Femur (tissue), 1 donor: ENCODE results near the gene FEN1.

Experiments used
- DNase-seq: peaks from one replicate; pipeline ENCODE4 v3.0.0-alpha.2; 2017

The FEN1 gene

DNA sequence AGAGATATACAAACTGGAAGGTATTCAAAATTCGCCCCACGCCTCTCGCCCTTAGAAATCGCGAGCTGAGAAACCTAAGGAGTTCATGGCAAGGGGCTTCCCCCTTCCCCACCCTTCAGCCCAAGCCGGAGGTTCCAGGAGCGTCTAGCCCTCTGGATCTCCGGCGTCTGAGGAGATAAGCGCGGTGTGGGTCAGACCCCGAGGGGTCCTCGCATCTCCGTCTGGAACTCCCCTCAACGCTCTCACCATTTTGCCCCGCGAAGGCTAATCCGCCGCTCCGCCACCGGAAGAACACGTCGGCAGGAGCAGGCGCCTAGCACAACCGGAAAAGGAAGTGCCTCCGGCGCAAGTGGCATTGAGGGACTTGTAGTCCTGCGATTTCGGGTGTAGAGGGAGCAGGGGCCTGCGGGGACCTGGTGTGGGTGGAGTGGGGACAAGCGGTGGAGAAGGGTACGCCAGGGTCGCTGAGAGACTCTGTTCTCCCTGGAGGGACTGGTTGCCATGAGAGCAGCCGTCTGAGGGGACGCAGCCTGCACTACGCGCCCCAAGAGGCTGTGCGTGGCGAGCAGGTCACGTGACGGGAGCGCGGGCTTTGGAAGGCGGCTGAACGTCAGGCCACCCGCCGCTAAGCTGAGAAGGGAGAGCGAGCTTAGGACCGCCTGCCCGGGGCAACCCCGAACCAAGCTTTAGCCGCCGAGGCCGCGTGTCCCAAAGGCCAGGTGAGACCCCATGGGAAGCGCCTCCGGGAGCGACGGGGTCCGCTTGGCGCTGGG lies at the start of gene FEN1, which contains the start of gene TMEM258:
Gene FEN1 (plus strand): TSS at position 602 of the 773 bp plus-strand sequence. CDS start 2,451 bp downstream, outside the sequence.
Gene TMEM258 (minus strand): TSS at position 290 of the 773 bp plus-strand sequence. CDS start 41 bp downstream, at position 249.
- DNase-seq = peak; percentile 95

GRCh38 chr11:61743486-61744095 lies 49.1 kb upstream of the FEN1 start:
- DNase-seq = no peak

GRCh38 chr11:61744181-61744580 lies 48.5 kb upstream of the FEN1 start:
- no peak for DNase-seq

GRCh38 chr11:61744609-61745156 lies 48.0 kb upstream of the FEN1 start:
- no peak for DNase-seq

DNA sequence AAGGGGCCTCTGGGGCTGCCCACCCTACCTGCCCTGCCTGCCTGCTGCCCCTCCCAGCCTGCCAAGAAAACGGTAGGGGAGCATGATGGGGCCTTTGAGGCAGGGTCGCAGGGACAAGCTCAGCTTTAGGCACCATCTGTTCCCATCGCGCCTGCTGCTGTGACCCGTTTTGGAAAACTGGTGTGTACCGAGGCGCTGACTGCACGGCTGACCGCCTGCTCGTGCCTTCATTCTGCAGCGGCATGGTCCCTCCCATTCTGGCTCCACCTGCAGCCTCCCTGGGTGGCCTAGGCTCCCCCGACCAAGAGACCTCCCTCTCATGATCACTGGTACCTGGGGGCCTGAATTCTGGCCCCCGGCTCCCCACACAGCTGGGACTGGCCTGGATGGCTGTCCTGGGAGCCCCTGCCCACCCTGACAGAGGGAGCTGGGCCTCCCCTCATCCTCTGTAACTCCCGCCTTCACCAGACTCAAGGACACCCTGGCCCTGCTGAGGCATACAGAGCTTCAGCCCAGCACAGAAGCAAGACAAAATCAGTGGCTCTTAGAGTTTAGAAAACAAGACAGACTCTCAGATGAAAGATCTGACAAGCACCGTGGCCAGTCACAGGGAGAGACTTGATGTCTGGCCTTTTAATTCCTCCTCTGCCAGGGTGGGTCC lies 46.8 kb upstream of the FEN1 start:
- no peak for DNase-seq

DNA sequence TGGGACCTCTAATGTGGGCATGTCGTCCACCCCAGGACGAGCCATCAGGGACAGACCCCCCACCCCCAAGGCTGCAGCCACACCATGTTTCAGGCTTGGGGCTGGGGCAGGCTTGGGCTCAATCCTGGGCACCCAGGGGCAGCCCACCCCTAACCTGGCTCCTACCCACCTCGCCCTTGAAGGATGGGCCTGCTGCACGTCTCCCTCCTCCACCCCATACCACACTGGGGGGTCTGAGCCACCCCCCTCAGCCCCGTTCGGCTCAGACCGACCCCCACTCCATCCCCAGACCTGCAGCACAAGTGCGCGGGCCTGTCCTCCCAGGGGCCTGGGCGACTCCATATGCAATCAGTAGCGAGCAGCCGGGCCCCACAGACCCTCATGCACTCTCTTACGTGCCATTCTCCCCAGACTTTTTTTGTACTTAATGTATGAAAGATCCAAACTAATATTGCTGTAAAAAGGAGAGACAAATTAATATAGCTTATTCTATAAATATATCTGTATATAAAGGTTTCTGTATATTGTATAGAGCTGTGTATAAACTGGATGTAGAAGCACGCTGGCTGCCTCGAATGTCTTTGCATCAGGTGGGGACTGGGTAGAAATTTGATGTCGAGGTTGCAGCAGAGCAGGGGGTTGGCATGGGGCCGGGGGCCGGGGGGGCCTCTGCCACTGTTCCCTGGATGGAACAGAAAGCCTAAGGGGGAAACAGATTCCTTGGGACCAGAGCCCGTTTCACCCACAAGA lies 46.1 kb upstream of the FEN1 start:
- DNase-seq = no peak

DNA sequence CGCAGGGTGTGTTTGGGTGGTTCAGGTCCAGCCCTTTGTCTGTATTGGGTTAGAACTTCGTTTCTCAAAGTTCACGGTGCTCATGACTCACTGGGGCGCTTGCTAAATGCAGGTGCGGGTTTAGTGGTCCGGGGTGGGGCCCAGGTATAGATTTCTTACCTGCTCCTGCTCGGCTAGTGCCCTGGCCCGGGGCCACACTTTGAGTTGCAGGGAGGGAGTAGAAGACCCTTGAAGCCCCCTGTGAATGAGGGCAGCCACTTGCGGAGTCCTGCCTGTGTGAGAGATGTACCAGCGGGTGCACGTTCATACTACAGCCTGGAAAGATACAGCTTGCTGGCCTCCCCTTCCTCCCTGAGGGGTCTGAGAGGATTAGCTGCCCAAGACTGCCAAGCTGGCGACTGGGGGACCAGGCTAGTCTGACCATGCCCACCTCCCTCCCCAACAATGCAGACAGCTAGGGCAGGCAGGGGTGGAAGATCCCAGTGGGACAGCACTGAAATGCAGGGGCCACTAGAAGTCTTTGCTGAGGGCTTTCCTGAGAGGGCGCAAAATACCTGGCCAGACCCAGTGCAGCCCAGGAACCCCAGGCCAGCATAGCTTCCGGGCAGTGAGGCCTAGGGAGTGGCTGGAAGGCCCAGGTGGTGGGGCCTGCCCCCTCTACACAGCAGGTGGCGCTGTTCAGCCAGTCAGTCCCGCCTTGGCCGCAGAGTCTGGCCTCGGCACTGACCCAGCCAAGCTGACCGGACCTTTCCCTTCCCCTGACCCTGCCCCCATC lies 45.3 kb upstream of the FEN1 start:
- peak; percentile 68 for DNase-seq

- no peak for DNase-seq
These were observed 44.8 kb upstream of the FEN1 start for GRCh38 chr11:61747967-61748285.

DNA sequence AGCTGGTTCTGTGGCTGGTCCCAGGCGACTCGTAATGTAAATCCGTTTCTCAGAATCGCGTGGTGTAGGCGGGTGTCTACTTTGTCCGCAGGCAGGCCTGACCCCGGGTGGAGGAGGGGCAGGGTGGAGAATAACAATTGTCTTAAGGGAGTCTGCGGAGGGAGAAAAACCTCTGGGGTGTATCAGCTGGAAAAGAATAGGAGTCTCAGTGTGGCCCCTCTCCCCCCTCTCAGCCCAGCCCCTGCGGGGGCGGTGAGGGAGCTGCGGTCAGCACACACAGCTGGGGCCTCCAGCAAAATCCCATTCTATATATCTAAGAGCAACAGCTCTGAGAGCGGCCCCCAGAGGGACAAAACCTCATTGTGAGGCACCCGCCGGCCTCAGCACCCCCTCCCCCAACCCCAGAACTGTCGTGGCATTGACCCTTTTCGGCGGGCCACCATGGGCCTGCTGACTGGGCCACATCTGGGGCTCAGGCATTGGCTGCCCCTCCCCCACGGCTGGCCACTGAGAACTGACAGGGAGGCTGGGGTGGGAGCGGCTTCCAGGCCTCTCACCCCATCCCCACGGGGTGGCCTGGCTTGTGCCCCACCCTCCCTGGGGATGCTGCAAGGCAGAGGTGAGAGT lies 43.0 kb upstream of the FEN1 start:
- peak; percentile 61 for DNase-seq

- DNase-seq = no peak
These were observed 42.0 kb upstream of the FEN1 start for GRCh38 chr11:61750631-61751273.

- DNase-seq = no peak
These were observed 41.3 kb upstream of the FEN1 start for GRCh38 chr11:61751384-61751783.

DNA sequence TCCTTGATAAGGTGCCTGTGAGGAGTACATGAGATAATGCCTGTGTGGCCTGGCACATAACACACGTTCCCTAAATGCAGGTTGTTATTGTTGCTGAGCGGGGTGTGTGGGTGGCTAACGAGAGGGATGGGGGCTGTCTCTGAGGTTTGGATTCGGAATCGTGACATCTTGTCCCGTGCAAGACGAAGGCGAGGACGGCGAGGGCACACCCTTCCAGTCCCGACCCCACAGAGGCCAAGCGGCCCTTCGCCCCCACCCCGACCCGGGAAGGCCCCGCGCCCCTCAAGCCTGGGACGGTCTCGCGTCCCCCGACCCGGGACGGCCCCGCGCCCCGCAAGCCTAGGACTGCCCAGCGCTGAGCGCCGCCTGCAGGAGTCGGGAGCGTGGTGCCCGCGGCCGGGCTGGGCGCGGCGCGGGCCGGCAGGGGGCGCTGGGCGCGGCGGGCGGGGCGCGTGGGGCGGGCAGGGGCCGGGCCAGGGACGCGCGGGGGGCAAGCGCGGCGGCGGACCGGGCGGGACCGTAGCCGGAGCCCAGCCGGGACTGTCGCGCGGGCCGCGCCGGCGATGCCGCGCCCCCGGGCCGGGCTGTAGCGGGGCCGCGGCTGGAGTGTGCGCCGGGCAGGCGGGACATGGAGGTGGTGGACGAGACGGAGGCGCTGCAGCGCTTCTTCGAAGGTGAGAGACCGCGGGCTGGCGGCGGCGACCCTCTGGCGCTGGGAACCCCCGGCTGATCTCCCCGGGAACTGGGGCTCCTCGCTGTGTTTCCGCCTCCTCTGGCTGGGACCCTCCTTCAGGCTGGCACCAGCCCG lies 40.4 kb upstream of the FEN1 start, which contains the start of gene MYRF:
Gene MYRF (plus strand): TSS at position 520 of the 808 bp plus-strand sequence. CDS start 109 bp downstream, at position 629.
- peak; percentile 73 for DNase-seq

- no peak for DNase-seq
These were observed 39.7 kb upstream of the FEN1 start for GRCh38 chr11:61752925-61753521.

- no peak for DNase-seq
These were observed 39.0 kb upstream of the FEN1 start for GRCh38 chr11:61753672-61754071.

DNA sequence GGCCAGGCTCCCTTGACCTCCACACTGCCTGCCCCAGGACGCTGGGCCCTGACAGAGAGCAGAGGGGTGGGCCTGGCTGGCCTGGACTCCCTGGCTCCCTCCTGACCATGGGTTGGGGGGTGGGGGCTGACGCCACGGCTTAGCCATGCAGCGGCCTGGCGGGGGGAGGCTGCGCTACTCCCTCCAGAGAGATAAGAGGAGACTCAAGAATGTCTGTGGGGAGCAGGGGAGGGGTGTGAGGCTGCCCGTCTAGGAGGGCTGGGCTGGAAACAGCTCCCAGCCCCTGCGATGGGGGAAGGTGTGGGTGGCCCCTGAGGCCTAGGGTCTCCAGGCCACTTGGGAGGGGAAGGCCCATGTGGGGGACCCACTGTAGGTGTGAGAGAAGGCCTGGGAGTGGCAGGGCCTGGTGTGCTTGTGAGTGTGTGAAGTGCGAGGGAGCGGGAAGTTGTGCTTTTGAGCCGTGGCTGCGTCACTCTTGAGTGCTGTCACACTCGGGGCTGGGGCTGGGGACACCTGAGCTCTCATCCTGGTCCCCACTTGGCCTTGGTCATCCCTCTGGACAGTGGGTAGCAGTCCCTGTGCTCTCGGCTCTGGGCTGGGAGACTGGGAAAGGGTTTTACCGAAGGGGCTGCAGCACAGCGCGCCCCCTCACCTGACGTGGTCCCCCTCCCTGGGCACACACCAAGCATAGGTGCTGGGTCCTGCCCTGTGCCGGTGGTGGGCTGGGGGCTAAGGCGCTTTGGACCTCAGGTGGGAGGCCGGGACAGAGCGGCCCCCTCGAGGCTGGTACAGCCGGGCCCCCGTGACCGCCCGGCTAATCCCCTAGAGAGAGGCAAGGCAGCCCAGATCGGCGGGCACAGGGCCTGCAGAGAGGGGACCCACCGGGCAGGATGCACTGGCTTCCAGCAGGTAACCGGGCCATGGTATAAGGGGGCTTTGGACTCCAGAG lies 37.9 kb upstream of the FEN1 start:
- no peak for DNase-seq

DNA sequence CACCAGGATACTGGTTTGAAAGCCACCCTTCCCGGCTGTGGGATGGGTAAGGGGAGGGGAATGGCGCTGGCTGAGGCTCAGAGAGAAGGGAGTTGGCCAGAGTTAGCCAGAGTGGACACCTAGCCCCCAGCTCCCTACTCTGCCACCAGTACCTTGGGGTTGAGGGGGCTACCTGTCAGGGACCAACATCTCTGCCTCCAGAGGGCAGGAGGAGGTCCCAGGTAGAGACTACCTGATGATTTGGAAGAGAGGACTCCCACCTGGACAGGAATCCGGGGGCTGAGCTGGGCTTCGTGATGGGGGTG lies 36.6 kb upstream of the FEN1 start:
- no peak for DNase-seq

DNA sequence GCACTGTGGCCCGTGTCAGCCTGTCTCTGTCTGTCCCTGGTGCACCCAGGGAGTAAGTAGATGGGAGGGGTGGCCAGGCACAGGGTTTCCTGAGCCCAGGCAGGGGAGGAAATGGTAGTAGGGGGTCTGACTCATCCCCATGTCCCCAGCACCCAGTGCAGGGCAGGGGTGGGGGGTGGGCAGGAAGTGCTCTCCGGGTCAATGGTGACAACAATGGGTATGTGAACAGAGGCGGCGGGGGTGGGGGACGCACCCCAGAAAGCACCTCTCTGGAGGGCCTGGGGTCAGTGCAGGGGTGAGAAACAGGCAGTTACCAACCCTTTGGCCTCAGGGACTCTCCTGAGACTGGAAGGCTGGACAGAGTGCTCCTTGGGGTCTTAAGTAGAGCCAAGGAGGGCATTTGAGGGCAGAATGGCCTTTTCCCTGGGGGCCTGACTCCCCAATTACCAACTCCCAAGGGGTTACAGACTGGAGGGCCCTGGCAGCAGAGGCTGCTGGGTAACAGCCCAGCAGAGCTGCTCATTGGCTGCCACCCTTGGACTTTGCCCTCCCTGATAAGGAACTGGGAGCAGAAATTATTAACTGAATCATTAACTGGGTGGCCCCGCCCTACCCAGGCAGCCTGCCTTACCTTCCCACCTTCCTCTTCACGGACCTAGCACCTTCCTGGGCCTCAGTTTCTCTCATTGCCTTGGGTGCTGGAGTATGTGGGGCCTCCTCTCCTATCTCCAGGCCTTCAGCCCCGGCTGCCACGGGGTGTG lies 36.1 kb upstream of the FEN1 start:
- no peak for DNase-seq
